ENCODE measurements around the gene SLC25A25. TPM values are rescaled to one million over a fixed set of nuclear protein-coding genes. Genes with fewer than 3 reads are reported as not detected.

Gene SLC25A25
- total RNA-seq, 4 donors from 2014 or later = 23.4 to 29.7 (median 27.2) TPM

GRCh38 chr9:128062846-128063831 is 4.9 kb upstream of the SLC25A25 start:
- H3K27ac ChIP-seq = no peak overlapping the region
- H3K36me3 ChIP-seq = peaks cover 0 to 27% (median 0%) of the 10 kb centered on the region in 3 donors
- H3K9me3 ChIP-seq = no peaks in the 10 kb centered on the region
- TF ChIP-seq CTCF (IDR thresholded peaks at IDR 0.05) = no peak
- no peak for TF ChIP-seq POLR2A (IDR thresholded peaks at IDR 0.05)
- TF ChIP-seq EP300 (IDR thresholded peaks at IDR 0.05) = no peak
- 89 to 91% methylated on average over 18 to 28 of the region's 28 CpGs for WGBS, 2 donors
- DNase-seq (ENCODE audit: low spot score in 2 of 2) = no peak
- no peak overlapping the region for H3K4me3 ChIP-seq
- H3K4me1 ChIP-seq = peaks cover 0 to 46% (median 25%) of the 10 kb centered on the region in 4 donors
- no peaks in the 10 kb centered on the region for H3K27me3 ChIP-seq

GRCh38 chr9:128065907-128066712 is 1.9 kb upstream of the SLC25A25 start:
- DNase-seq (ENCODE audit: low spot score in 2 of 2) = no peak
- Histone ChIP-seq H3K27me3 (no peaks in the 10 kb centered on the region), H3K9me3 (no peaks in the 10 kb centered on the region), H3K4me1 (peaks cover 0 to 69% (median 36%) of the 10 kb centered on the region in 4 donors), H3K4me3 (peak overlapping the region; percentile 31 to 97 (median 76)), H3K36me3 (peaks cover 0 to 26% (median 0%) of the 10 kb centered on the region in 3 donors), H3K27ac (peak overlapping the region; percentile 81 to 99 (median 92))
- 88 to 91% methylated on average over 9 to 11 of the region's 18 CpGs for WGBS, 2 donors
- TF ChIP-seq CTCF (IDR thresholded peaks at IDR 0.05) = no peak
- TF ChIP-seq POLR2A (IDR thresholded peaks at IDR 0.05) = no peak
- TF ChIP-seq EP300 (IDR thresholded peaks at IDR 0.05) = no peak

- Histone ChIP-seq H3K36me3 (peaks cover 0 to 19% (median 0%) of the 10 kb centered on the region in 3 donors), H3K4me3 (peak within 1 kb of the TSS; percentile 82 to 98 (median 95)), H3K4me1 (peaks cover 0 to 73% (median 45%) of the 10 kb centered on the region in 4 donors), H3K27ac (peak within 1 kb of the TSS; percentile 93 to 99 (median 96)), H3K27me3 (no peaks in the 10 kb centered on the region), H3K9me3 (no peaks in the 10 kb centered on the region)
- TF ChIP-seq CTCF (IDR thresholded peaks at IDR 0.05) (no peak), EP300 (IDR thresholded peaks at IDR 0.05) (peak; percentile 60 to 66), POLR2A (IDR thresholded peaks at IDR 0.05) (peak; percentile 43 to 45)
- WGBS, 2 donors = 31 to 35% methylated on average over 49 to 54 of the region's 54 CpGs
- peak; percentile 93 to 98 for DNase-seq (ENCODE audit: low spot score in 2 of 2)
Measured at GRCh38 chr9:128066713-128067644, 1.1 kb upstream of the SLC25A25 start, which contains the start of gene NAIF1. Gene NAIF1, minus strand, starts transcription at chr9:128067320. Its CDS starts 219 bp downstream, at chr9:128067101.

- DNase-seq (ENCODE audit: low spot score in 2 of 2) = no peak
- Histone ChIP-seq H3K36me3 (peaks cover 0 to 2% (median 0%) of the 10 kb centered on the region in 3 donors), H3K4me1 (peaks cover 0 to 76% (median 60%) of the 10 kb centered on the region in 4 donors), H3K27ac (peak overlapping the region; percentile 93 to 98 (median 95)), H3K27me3 (no peaks in the 10 kb centered on the region), H3K9me3 (no peaks in the 10 kb centered on the region), H3K4me3 (peak overlapping the region; percentile 82 to 98 (median 95))
- WGBS, 2 donors = 0 to 1% methylated on average over 36 to 48 of the region's 50 CpGs
- no peak for TF ChIP-seq CTCF (IDR thresholded peaks at IDR 0.05)
- no peak for TF ChIP-seq POLR2A (IDR thresholded peaks at IDR 0.05)
- no peak for TF ChIP-seq EP300 (IDR thresholded peaks at IDR 0.05)
Measured at GRCh38 chr9:128068386-128069205, 564 bp downstream of the SLC25A25 start.
